Left ventricle myocardium inferior (tissue), 1 donor: Measurements from ENCODE around the gene HSPB9. TPM values are rescaled to one million over a fixed set of nuclear protein-coding genes. Genes with fewer than 3 reads are reported as not detected.

Experiments
- DNase-seq: peaks from one replicate; pipeline ENCODE4 v3.0.0-alpha.2; 2020
- H3K27ac ChIP-seq: fragments of 200-600 bp; replicated peaks from 2 replicates; pipeline ENCODE4 v1.8.0; 2021
- H3K27me3 ChIP-seq: fragments of 200-600 bp; 2 replicates; pipeline ENCODE4 v1.8.0; 2021; ENCODE audit warnings: low read depth
- H3K36me3 ChIP-seq: fragments of 200-600 bp; 2 replicates; pipeline ENCODE4 v1.8.0; 2021
- H3K4me1 ChIP-seq: fragments of 200-600 bp; 2 replicates; pipeline ENCODE4 v1.8.0; 2021
- H3K4me3 ChIP-seq: fragments of 200-600 bp; 2 replicates; pipeline ENCODE4 v1.8.0; 2021; ENCODE audit warnings: mild to moderate bottlenecking, moderate library complexity
- H3K9me3 ChIP-seq: fragments of 200-600 bp; replicated peaks from 2 replicates; pipeline ENCODE4 v1.8.0; 2021
- CTCF ChIP-seq: fragments of 200-600 bp; IDR thresholded peaks from 2 replicates; pipeline ENCODE4 v1.8.0; 2021; ENCODE audit warnings: antibody characterized with exemption, mild to moderate bottlenecking, borderline replicate concordance
- intact Hi-C: fragments of 100-400 bp; cut with micrococcal nuclease; formaldehyde crosslinking; loops from one replicate; pipeline ENCODE4 v1.11.0; 2022
- total RNA-seq: library from RNA; stranded (reverse); fragmentation: NEBNext Ultra II Directional; extraction: Animal tissue kit (Norgen Biotek cat#: 25700); gene quantifications from one replicate; pipeline ENCODE4 v1.2.1, GENCODE V29; 2021
- donor health status: DM: no; HTN: yes; CAD: no; lungs with severe emphysema.

The HSPB9 gene
- total RNA-seq, 1 donor from 2014 or later, result not detected

GRCh38 chr17:42090964-42091790 is 31.4 kb upstream of the HSPB9 start:
- H3K27ac ChIP-seq, result no peak overlapping the region
- TF ChIP-seq CTCF, result no peak
- no peak overlapping the region for H3K4me3 ChIP-seq
- no peak for DNase-seq
- no peaks in the 10 kb centered on the region for H3K4me1 ChIP-seq
- H3K27me3 ChIP-seq, result peaks cover 54% of the 10 kb centered on the region
- intact Hi-C loops, result no loop called here
- no peaks in the 10 kb centered on the region for H3K36me3 ChIP-seq
- H3K9me3 ChIP-seq, result no peaks in the 10 kb centered on the region

- peaks cover 57% of the 10 kb centered on the region for H3K27me3 ChIP-seq
Measured at GRCh38 chr17:42092939-42093338, 29.7 kb upstream of the HSPB9 start.

GRCh38 chr17:42094375-42095069 is 28.1 kb upstream of the HSPB9 start:
- peaks cover 48% of the 10 kb centered on the region for H3K27me3 ChIP-seq
- H3K9me3 ChIP-seq, result no peaks in the 10 kb centered on the region
- intact Hi-C loops, result no loop called here
- H3K4me1 ChIP-seq, result peaks cover 6% of the 10 kb centered on the region
- no peak for DNase-seq
- no peak for TF ChIP-seq CTCF
- no peak overlapping the region for H3K27ac ChIP-seq
- no peaks in the 10 kb centered on the region for H3K36me3 ChIP-seq
- no peak overlapping the region for H3K4me3 ChIP-seq

More at GRCh38 chr17:42092939-42093338, 29.7 kb upstream of the HSPB9 start:
- no peak for DNase-seq
- Histone ChIP-seq H3K9me3 (no peaks in the 10 kb centered on the region), H3K27ac (no peak overlapping the region), H3K36me3 (no peaks in the 10 kb centered on the region), H3K4me3 (no peak overlapping the region), H3K4me1 (peaks cover under 1% of the 10 kb centered on the region)
- intact Hi-C loops, result no loop called here
- no peak for TF ChIP-seq CTCF

GRCh38 chr17:42096360-42097111 is 26.1 kb upstream of the HSPB9 start:
- Histone ChIP-seq H3K4me3 (no peak overlapping the region), H3K9me3 (no peaks in the 10 kb centered on the region), H3K36me3 (no peaks in the 10 kb centered on the region), H3K27ac (no peak overlapping the region), H3K27me3 (peaks cover 42% of the 10 kb centered on the region), H3K4me1 (peaks cover 7% of the 10 kb centered on the region)
- intact Hi-C loops, result no loop called here
- no peak for DNase-seq
- no peak for TF ChIP-seq CTCF
